GM12865 (cell line): ENCODE data around the gene BLNK.

ENCODE experiments used
- DNase-seq: peaks from one replicate; pipeline ENCODE4 v3.0.0; 2010; ENCODE audit warnings: low read depth
- H3K4me3 ChIP-seq: 2 replicates; pipeline ENCODE4 v1.5.1; 2011; ENCODE audit warnings: mild to moderate bottlenecking, low read depth, low read length, control low read depth
- CTCF ChIP-seq: IDR thresholded peaks from 2 replicates; pipeline ENCODE4 v1.5.1; 2011; ENCODE audit warnings: low read length, control low read depth, low read depth, inconsistent platforms; ENCODE audit not compliant: insufficient read depth; ENCODE audit errors: missing control alignments

The BLNK gene

GRCh38 chr10:96170230-96170629, 101.1 kb downstream of the BLNK start:
- no peak for TF ChIP-seq CTCF
- no peak for DNase-seq
- no peak overlapping the region for H3K4me3 ChIP-seq

GRCh38 chr10:96168546-96168945, 102.8 kb downstream of the BLNK start:
- H3K4me3 ChIP-seq = no peak overlapping the region
- no peak for DNase-seq
- no peak for TF ChIP-seq CTCF

DNA sequence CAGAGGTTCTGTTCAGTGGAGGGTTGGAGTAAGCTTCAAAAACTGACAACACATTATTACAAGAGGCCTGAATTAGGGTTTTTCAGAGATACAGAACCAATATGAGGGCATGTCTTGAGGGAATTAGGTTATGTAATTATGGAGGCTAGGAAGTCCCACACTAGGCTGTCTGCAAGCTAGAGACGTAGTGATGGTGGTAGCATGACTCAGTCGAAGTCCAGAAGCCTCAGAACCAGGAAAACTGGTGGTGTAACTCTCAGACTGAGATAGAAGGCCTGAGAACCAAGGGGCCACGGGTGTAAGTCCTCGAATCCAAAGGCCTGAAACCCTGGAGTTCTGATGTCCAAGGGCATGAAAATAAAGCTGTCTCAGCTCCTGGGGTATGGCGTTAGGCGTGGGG, 105.6 kb downstream of the BLNK start:
- DNase-seq = no peak
- no peak for TF ChIP-seq CTCF
- H3K4me3 ChIP-seq = no peak overlapping the region

DNA sequence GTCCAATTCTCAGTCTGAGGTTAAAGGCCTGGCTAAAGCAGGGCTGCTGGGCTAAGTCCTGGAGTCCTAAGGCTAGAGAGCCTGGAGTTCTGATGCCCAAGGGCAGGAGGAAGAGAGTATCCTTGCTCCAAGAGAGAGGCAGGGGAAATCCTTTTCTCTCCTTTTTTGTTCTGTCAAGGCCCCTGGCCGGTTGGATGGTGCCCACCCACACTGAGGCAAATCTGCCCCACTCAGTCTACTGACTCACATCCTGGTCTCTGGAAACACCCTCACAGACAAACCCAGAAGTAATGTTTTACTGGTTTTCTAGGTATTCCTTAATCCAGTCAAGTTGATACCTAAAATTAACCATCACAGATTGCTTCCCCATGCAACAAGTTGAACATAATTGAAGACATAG, 118.3 kb downstream of the BLNK start:
- no peak for DNase-seq
- no peak for TF ChIP-seq CTCF
- H3K4me3 ChIP-seq = no peak overlapping the region

- H3K4me3 ChIP-seq = no peak overlapping the region
- no peak for DNase-seq
- TF ChIP-seq CTCF = no peak
Observed at GRCh38 chr10:96152437-96152836, 118.9 kb downstream of the BLNK start.
